ENCODE measurements around the gene MAPKAPK3. TPM values are rescaled to one million over a fixed set of nuclear protein-coding genes. Genes with fewer than 3 reads are reported as not detected.

Gene MAPKAPK3
- total and polyA plus RNA-seq, 2 of the 4 experiments (the other 2 are of a cell fraction) = 38.3 to 57.2 TPM

DNA sequence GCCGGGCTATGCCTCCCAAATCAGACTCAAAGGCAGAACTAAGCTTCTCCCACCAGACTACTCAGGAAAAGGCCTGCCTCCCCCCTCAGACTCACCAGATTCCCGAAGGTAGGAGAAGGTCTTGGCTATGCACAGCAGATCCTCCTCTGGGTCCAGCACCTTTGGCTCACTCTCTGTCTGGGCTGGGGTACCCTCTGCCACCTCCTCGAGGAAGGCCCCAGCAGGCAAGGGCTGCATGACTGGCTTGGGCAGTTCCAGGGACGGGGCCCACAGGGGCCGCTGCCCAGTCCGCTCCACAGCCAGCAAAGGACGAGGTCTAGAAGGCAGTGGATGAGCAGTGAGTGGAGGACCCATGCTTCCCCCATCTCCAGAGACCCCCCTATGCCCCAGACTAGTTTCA, 8.7 kb upstream of the MAPKAPK3 start:
- CTCF ChIA-PET = interaction anchor here (0.6 kb wide), 1 partner anchor 303 kb away, joined by 3 read pairs; no protein-coding TSS in a partner anchor
- dilution Hi-C loops (cut with HindIII; ENCODE audit: low sequenced_read_pairs, unreplicated experiment) = no loop called here
- DNase-seq (no peak), ATAC-seq (ENCODE audit: low read depth) (no peak)
- no peaks in the 10 kb centered on the region for H3K9me3 ChIP-seq (ENCODE audit: control insufficient read depth, insufficient read depth, low read length)
- H3K4me2 ChIP-seq (ENCODE audit: low read depth, low read length) = no peak overlapping the region
- no peak overlapping the region for H2AFZ ChIP-seq (replicated peaks; ENCODE audit: low read length, poor library complexity)
- H2BK20ac ChIP-seq (ENCODE audit: low read depth, low read length) = no peak overlapping the region
- WGBS, 2 experiments (ENCODE audit: extremely low coverage in 2 of 2, insufficient read length in 1 of 2) = 100% methylated on average over 1 of the region's 7 CpGs; no CpG with 5 or more reads in 1 of the 2 experiments
- in situ Hi-C loops (cut with MboI; ENCODE audit: low sequenced_read_pairs) = loop anchor here (25.0 kb wide), 1 partner anchor 1079 kb away; no protein-coding TSS in a partner anchor
- no peak overlapping the region for H2BK5ac ChIP-seq (ENCODE audit: low read depth, low read length, poor library complexity, severe bottlenecking)
- no peak overlapping the region for H4K5ac ChIP-seq (ENCODE audit: low read depth, low read length)
- no peak overlapping the region for H3K9ac ChIP-seq (ENCODE audit: low read depth, low read length)
- H4K91ac ChIP-seq (ENCODE audit: insufficient read depth, low read depth, low read length) = no peak overlapping the region
- H3K56ac ChIP-seq (ENCODE audit: extremely low read depth, insufficient read depth, low read length) = no peak overlapping the region
- H3K4me1 ChIP-seq (ENCODE audit: control insufficient read depth, insufficient read depth, low read length) = peaks cover 4% of the 10 kb centered on the region
- no peak overlapping the region for H2BK120ac ChIP-seq (ENCODE audit: low read depth, low read length)
- H4K8ac ChIP-seq (ENCODE audit: low read depth in 2 of 2, low read length in 2 of 2) = no peak overlapping the region
- H3K4me3 ChIP-seq (ENCODE audit: insufficient read depth, low read depth, low read length) = no peak overlapping the region
- no peak overlapping the region for H3K23ac ChIP-seq (ENCODE audit: low read depth, low read length)
- H3K27me3 ChIP-seq (ENCODE audit: control insufficient read depth, insufficient read depth, low read length) = no peaks in the 10 kb centered on the region
- H3K4ac ChIP-seq (ENCODE audit: low read depth, low read length) = no peak overlapping the region
- H3K79me1 ChIP-seq (ENCODE audit: low read depth in 1 of 2, low read length in 2 of 2) = peaks cover 13% of the 10 kb centered on the region in 2 experiments; a peak in 3 of 4 replicates
- no TSS peak for BruUV-seq (replicated peaks)
- H2AK9ac ChIP-seq (replicated peaks; ENCODE audit: low read depth, low read length, poor library complexity) = no peak overlapping the region
- H3K27ac ChIP-seq (ENCODE audit: insufficient read depth, low read length) = no peak overlapping the region
- TF ChIP-seq BHLHE40 (IDR thresholded peaks at IDR 0.05; ENCODE audit: low read depth, low read length) (no peak), MAFK (IDR thresholded peaks at IDR 0.05; ENCODE audit: low read depth, low read length) (no peak), CEBPB (IDR thresholded peaks at IDR 0.05; ENCODE audit: low read depth, low read length) (no peak), MAZ (IDR thresholded peaks at IDR 0.05; ENCODE audit: borderline replicate concordance, low read depth, low read length) (no peak), FOS (IDR thresholded peaks at IDR 0.05; ENCODE audit: low read depth, low read length) (no peak)
- TF ChIP-seq, protein P1, sequence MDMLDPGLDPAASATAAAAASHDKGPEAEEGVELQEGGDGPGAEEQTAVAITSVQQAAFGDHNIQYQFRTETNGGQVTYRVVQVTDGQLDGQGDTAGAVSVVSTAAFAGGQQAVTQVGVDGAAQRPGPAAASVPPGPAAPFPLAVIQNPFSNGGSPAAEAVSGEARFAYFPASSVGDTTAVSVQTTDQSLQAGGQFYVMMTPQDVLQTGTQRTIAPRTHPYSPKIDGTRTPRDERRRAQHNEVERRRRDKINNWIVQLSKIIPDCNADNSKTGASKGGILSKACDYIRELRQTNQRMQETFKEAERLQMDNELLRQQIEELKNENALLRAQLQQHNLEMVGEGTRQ (IDR thresholded peaks at IDR 0.05; ENCODE audit: low read depth, low read length) = no peak
- POLR2A ChIA-PET (ENCODE audit: unreplicated experiment) = no interaction called here
- H3K18ac ChIP-seq (ENCODE audit: low read depth, low read length) = no peak overlapping the region
- H2BK15ac ChIP-seq (ENCODE audit: low read depth, low read length) = no peak overlapping the region
- H2AK5ac ChIP-seq (ENCODE audit: low read depth, low read length) = no peak overlapping the region
- peaks cover 15% of the 10 kb centered on the region for H3K9me1 ChIP-seq (ENCODE audit: insufficient read depth, low read length)
- H3K36me3 ChIP-seq (ENCODE audit: control insufficient read depth, insufficient read depth, low read length) = peaks cover 28% of the 10 kb centered on the region; the same call in 1 of the 2 replicates
- intact Hi-C loops (cut with micrococcal nuclease) = no loop called here
- no peak overlapping the region for H3K14ac ChIP-seq (replicated peaks; ENCODE audit: low read depth, low read length)
- no peaks in the 10 kb centered on the region for H4K20me1 ChIP-seq (ENCODE audit: insufficient read depth, low read length)

Data from IMR-90 (cell line).